Panc1 (cell line): Measurements from ENCODE around the gene BNIP3.

ENCODE experiments used
- CTCF ChIP-seq: fragments of 450-650 bp; IDR thresholded peaks from 2 replicates; pipeline ENCODE4 v1.5.1; 2017; ENCODE audit warnings: mild to moderate bottlenecking
- REST ChIP-seq, 2 experiments: IDR thresholded peaks; 2 replicates each; pipeline ENCODE4 v1.6.1; 2011 to 2012; ENCODE audit warnings: low read depth in 2 of 2, control low read depth in 1 of 2, low read length in 1 of 2, mild to moderate bottlenecking in 1 of 2, moderate library complexity in 1 of 2; ENCODE audit not compliant: insufficient read depth in 1 of 2
- TCF7L2 ChIP-seq: IDR thresholded peaks from 2 replicates; pipeline ENCODE4 v1.6.1; 2011; ENCODE audit warnings: mild to moderate bottlenecking, low read depth, low read length, inconsistent platforms

GRCh38 chr10:131926743-131927595 lies 54.8 kb downstream of the BNIP3 start:
- TF ChIP-seq REST (IDR thresholded peaks at IDR 0.05; ENCODE audit: insufficient read depth in 1 of 2, low read depth in 2 of 2, low read length in 1 of 2), result no peak
- no peak for TF ChIP-seq CTCF
- TF ChIP-seq TCF7L2, result no peak
